K562 (cell line): Measurements from ENCODE around the gene PPIP5K2. TPM values are rescaled to one million over a fixed set of nuclear protein-coding genes. Genes with fewer than 3 reads are reported as not detected.

Experiments used
- ATAC-seq: fragments of 200-7000 bp; cut with Tn5 transposase; 3 replicates; pipeline ENCODE4 v1.9.1; 2020; ENCODE audit warnings: moderate library complexity
- BruUV-seq: library from RNA; stranded (reverse); fragments of 400-500 nt; replicated peaks from 2 replicates; lab custom pipeline; 2021; lab: Mats Ljungman, UMichigan
- CTCF ChIA-PET: fragments of 300-600 bp; formaldehyde crosslinking; extraction: SDS; loops from one replicate; lab custom pipeline; 2021; ENCODE audit warnings: low intra/inter-chr PET ratio; lab: Yijun Ruan, JAX
- POLR2A ChIA-PET: fragments of 300-600, 350-650 bp; sonication (Branson Sonifier 250); formaldehyde crosslinking; extraction: SDS; loops from one replicate; lab custom pipeline; 2021; ENCODE audit warnings: antibody characterized with exemption, inconsistent platforms; lab: Yijun Ruan, JAX
- DNase-seq, 4 experiments: peaks; one replicate each; pipeline versions ENCODE4 v3.0.0 to v3.0.0-alpha.2; 2011 to 2018; ENCODE audit warnings: low spot score in 3 of 4, mixed read lengths in 3 of 4; ENCODE audit errors: extremely low read depth in 1 of 4
- FAIRE-seq: peaks from 2 replicates; lab custom pipeline; 2011; peaks lifted over from hg19 to GRCh38; lab: Jason Lieb, UNC
- H2AFZ ChIP-seq: 2 replicates; pipeline ENCODE4 v1.6.0; 2011; ENCODE audit warnings: low read depth, low read length, control low read depth, inconsistent platforms
- H3K27ac ChIP-seq: fragments of 200-600 bp; 3 replicates; pipeline ENCODE4 v1.8.0; 2011; ENCODE audit warnings: low read depth, mild to moderate bottlenecking, control low read depth, inconsistent platforms, low read length, moderate library complexity, mixed read lengths; ENCODE audit errors: extremely low read depth
- H3K27me3 ChIP-seq, 2 experiments: fragments of 300-600 bp in 1 of 2; 2 replicates in 1 of 2; 3 replicates in 1 of 2; pipeline versions ENCODE4 v1.6.0 to v1.8.0; 2011; ENCODE audit warnings: inconsistent platforms in 2 of 2, low read length in 2 of 2, mild to moderate bottlenecking in 1 of 2, mixed read lengths in 1 of 2, moderate library complexity in 1 of 2; ENCODE audit not compliant: control insufficient read depth in 2 of 2, insufficient read depth in 2 of 2
- H3K36me3 ChIP-seq: fragments of 300-600 bp; 3 replicates; pipeline ENCODE4 v1.8.0; 2011; ENCODE audit warnings: mild to moderate bottlenecking, low read length, inconsistent platforms; ENCODE audit not compliant: control insufficient read depth, insufficient read depth
- H3K4me1 ChIP-seq, 2 experiments: fragments of 200-600 bp in 1 of 2; replicated peaks in 1 of 2; 2 replicates in 1 of 2; 3 replicates in 1 of 2; pipeline versions ENCODE4 v1.5.1 to v1.8.0; 2011; ENCODE audit warnings: inconsistent platforms in 2 of 2, low read length in 2 of 2, mild to moderate bottlenecking in 1 of 2, mixed read lengths in 1 of 2, moderate library complexity in 1 of 2; ENCODE audit not compliant: control insufficient read depth in 2 of 2, insufficient read depth in 2 of 2
- H3K4me2 ChIP-seq: 2 replicates; pipeline ENCODE4 v1.6.1; 2011; ENCODE audit warnings: low read length, control low read depth, inconsistent platforms, mixed read lengths; ENCODE audit not compliant: insufficient read depth
- H3K4me3 ChIP-seq: fragments of 200-600 bp; sonication (generic), shearing (Covaris generic); 2 replicates; pipeline ENCODE4 v1.5.1; 2016; ENCODE audit warnings: control low read depth, inconsistent platforms
- H3K79me2 ChIP-seq: fragments of 200-600 bp; 3 replicates; pipeline ENCODE4 v1.8.0; 2011; ENCODE audit warnings: low read length, inconsistent platforms; ENCODE audit not compliant: control insufficient read depth, insufficient read depth
- H3K9ac ChIP-seq, 2 experiments: 2 replicates each; pipeline versions ENCODE4 v1.6.0 to v1.6.1; 2011; ENCODE audit warnings: low read depth in 2 of 2, low read length in 2 of 2, control low read depth in 1 of 2, inconsistent platforms in 1 of 2, mild to moderate bottlenecking in 1 of 2, mixed read lengths in 1 of 2; ENCODE audit not compliant: insufficient read depth in 1 of 2
- H3K9me1 ChIP-seq: one replicate; pipeline ENCODE4 v1.6.0; 2011; ENCODE audit warnings: inconsistent platforms, mild to moderate bottlenecking, low read length, moderate library complexity; ENCODE audit not compliant: control insufficient read depth, insufficient read depth
- H3K9me3 ChIP-seq: replicated peaks from 2 replicates; pipeline ENCODE4 v1.5.1; 2011; ENCODE audit warnings: low read depth, low read length, inconsistent platforms; ENCODE audit not compliant: control insufficient read depth, insufficient read depth
- H4K20me1 ChIP-seq: replicated peaks from 2 replicates; pipeline ENCODE4 v1.6.1; 2011; ENCODE audit warnings: low read length, inconsistent platforms, mixed read lengths; ENCODE audit not compliant: control insufficient read depth, insufficient read depth
- CEBPG ChIP-seq, 3 experiments: fragments of 200-800 bp in 1 of 3; sonication (Bioruptor generic) in 1 of 3; sonication (generic) in 1 of 3; formaldehyde crosslinking in 1 of 3; IDR thresholded peaks in 2 of 3; conservative IDR thresholded peaks in 1 of 3; 2 replicates each; pipeline versions ENCODE4 v1.6.1 to v1.8.0; 2016 to 2022; ENCODE audit warnings: missing compliant biosample characterization in 2 of 3, missing genetic modification characterization in 2 of 3, mild to moderate bottlenecking in 1 of 3, missing genetic modification reagents in 1 of 3
- DACH1 ChIP-seq: fragments of 450-650 bp; IDR thresholded peaks from 2 replicates; pipeline ENCODE4 v1.6.1; 2018; ENCODE audit not compliant: partially characterized antibody
- E4F1 ChIP-seq: fragments of 250-450 bp; sonication (Bioruptor Pico); IDR thresholded peaks from 2 replicates; pipeline ENCODE4 v1.5.0; 2021; ENCODE audit warnings: mild to moderate bottlenecking, borderline replicate concordance
- GTF2A2 ChIP-seq: IDR thresholded peaks from 2 replicates; pipeline ENCODE4 v1.6.1; 2016; ENCODE audit warnings: mild to moderate bottlenecking, missing genetic modification characterization, missing compliant biosample characterization
- HMG20B ChIP-seq: fragments of 250-450 bp; sonication (Bioruptor Pico); IDR thresholded peaks from 2 replicates; pipeline ENCODE4 v1.5.0; 2021; ENCODE audit warnings: mild to moderate bottlenecking
- KDM5B ChIP-seq: fragments of 200-600 bp; sonication (generic); IDR thresholded peaks from 2 replicates; pipeline ENCODE4 v1.6.1; 2012; ENCODE audit warnings: low read depth, mild to moderate bottlenecking, moderate library complexity, low read length, control low read depth, inconsistent platforms; ENCODE audit not compliant: insufficient replicate concordance
- PHF21A ChIP-seq: fragments of 450-650 bp; IDR thresholded peaks from 2 replicates; pipeline ENCODE4 v1.6.1; 2017; ENCODE audit warnings: low read depth, borderline replicate concordance
- RBM22 ChIP-seq: fragments of 200-400 bp; formaldehyde crosslinking; IDR thresholded peaks from 2 replicates; pipeline ENCODE4 v1.6.1; 2018; ENCODE audit warnings: low read length, low read depth; ENCODE audit not compliant: poor library complexity, severe bottlenecking
- SP1 ChIP-seq: sonication (generic); formaldehyde crosslinking; IDR thresholded peaks from 2 replicates; pipeline ENCODE4 v1.8.1; 2022; ENCODE audit warnings: mild to moderate bottlenecking, missing genetic modification reagents
- XRCC4 ChIP-seq: IDR thresholded peaks from one replicate; pipeline ENCODE4 v1.6.1; 2011; ENCODE audit not compliant: insufficient read depth, insufficient read length; ENCODE audit errors: extremely low read depth
- ZNF212 ChIP-seq: fragments of 450-650 bp; formaldehyde crosslinking; IDR thresholded peaks from 2 replicates; pipeline ENCODE4 v1.4.0; 2020; ENCODE audit warnings: mild to moderate bottlenecking
- ZNF253 ChIP-seq: fragments of 250-450 bp; sonication (Bioruptor Pico); conservative IDR thresholded peaks from 2 replicates; pipeline ENCODE4 v1.6.1; 2021; ENCODE audit warnings: mild to moderate bottlenecking
- ZNF589 ChIP-seq: fragments of 200-800 bp; sonication (Bioruptor generic); IDR thresholded peaks from 2 replicates; pipeline ENCODE4 v1.6.1; 2016; ENCODE audit warnings: low read depth, missing genetic modification characterization, missing compliant biosample characterization
- WGBS: fragments of 100-300 bp; shearing (Covaris generic); methylation state at CpG from one replicate; pipeline ENCODE4 v1.1.6; 2016; ENCODE audit warnings: low coverage, mixed read lengths; ENCODE audit not compliant: insufficient coverage; ENCODE audit errors: missing lambda C conversion rate; 5-methylcytosine and 5-hydroxymethylcytosine counted together
- in situ Hi-C: fragments of 300-500 bp; cut with MboI; formaldehyde crosslinking; loops from 4 replicates; pipeline ENCODE4 v1.15.0; 2018; ENCODE audit warnings: inconsistent platforms, mixed read lengths
- intact Hi-C: fragments of 100-400 bp; cut with micrococcal nuclease; formaldehyde crosslinking; loops from 2 replicates; pipeline ENCODE4 v1.14.2; 2022
- polyA plus RNA-seq, 8 experiments: library from polyadenylated mRNA; depleted of rRNA in 4 of 8; stranded (reverse) in 5 of 8; unstranded in 3 of 8; fragments of >200 nt; fragmentation: Nextera tagmentation in 2 of 8; fragmentation: Illumina TruSeq in 1 of 8; extraction: Ambion mirVana in 2 of 8; extraction: Trizol in 1 of 8; gene quantifications; 2 replicates each; pipeline versions ENCODE4 v1.2.1 to v1.2.3, GENCODE V29; 2011 to 2014; ENCODE audit warnings: inconsistent platforms in 1 of 8, missing spikeins in 1 of 8
- total RNA-seq, 7 experiments: library from RNA; depleted of rRNA in 6 of 7; stranded (reverse); fragments of >200 nt in 6 of 7; fragmentation: Illumina TruSeq in 2 of 7; extraction: Trizol in 2 of 7; gene quantifications; 2 replicates each; pipeline versions ENCODE4 v1.2.1 to v1.2.3, GENCODE V29; 2011 to 2021; ENCODE audit warnings: low replicate concordance in 1 of 7
- TF ChIP-seq, protein P1 (sequence below), 2 experiments: fragments of 250-450 bp in 1 of 2; fragments of 450-650 bp in 1 of 2; sonication (Bioruptor Pico) in 1 of 2; IDR thresholded peaks; 2 replicates each; pipeline versions ENCODE4 v1.6.1 to v1.8.0; 2016 to 2021; ENCODE audit warnings: mild to moderate bottlenecking in 2 of 2, moderate library complexity in 2 of 2, missing compliant biosample characterization in 1 of 2, missing genetic modification characterization in 1 of 2

Gene PPIP5K2
- total and polyA plus RNA-seq, 9 of the 15 experiments (the other 6 are each of a cell fraction or from before 2014, with no cell fraction given), result 39.4 to 150 (median 99.1) TPM

DNA sequence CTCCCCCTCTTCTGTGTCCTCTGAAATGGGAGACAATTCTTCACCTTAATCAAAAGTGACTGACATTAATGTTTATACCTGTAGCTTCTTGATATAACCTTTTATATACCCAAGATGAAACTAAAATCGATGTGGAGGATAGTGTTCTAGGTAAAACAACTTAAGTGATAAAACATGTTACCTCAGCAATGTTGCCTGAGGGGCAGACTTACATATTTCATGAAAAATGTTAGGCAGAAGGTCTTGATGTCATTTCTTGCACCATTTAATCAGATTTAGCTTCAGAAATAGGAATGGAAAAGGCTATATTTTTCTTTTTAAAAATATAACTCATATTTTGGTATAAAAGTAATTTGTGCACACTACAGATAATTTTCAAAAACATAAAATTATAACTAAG is 115.8 kb downstream of the PPIP5K2 start:
- Histone ChIP-seq H3K79me2 (no peaks in the 10 kb centered on the region), H2AFZ (no peak overlapping the region), H3K9me1 (no peaks in the 10 kb centered on the region), H3K9me3 (no peaks in the 10 kb centered on the region), H3K36me3 (no peaks in the 10 kb centered on the region), H3K27me3 (peaks cover 0 to 4% of the 10 kb centered on the region in 2 experiments; a peak in 2 of 5 replicates), H3K4me3 (no peak overlapping the region), H3K9ac (no peak overlapping the region), H3K27ac (no peak overlapping the region), H4K20me1 (no peaks in the 10 kb centered on the region), H3K4me2 (no peak overlapping the region), H3K4me1 (no peaks in the 10 kb centered on the region)
- DNase-seq (no peak), FAIRE-seq (no peak), ATAC-seq (no peak)
- TF ChIP-seq E4F1 (CRISPR knock-in tag) (no peak), KDM5B (no peak), RBM22 (no peak), PHF21A (no peak), HMG20B (no peak), DACH1 (no peak), ZNF589 (CRISPR knock-in tag) (no peak), ZNF212 (CRISPR knock-in tag) (no peak), SP1 (CRISPR knock-in tag) (no peak), XRCC4 (no peak), CEBPG (CRISPR knock-in tag; IDR thresholded peaks at IDR 0.05) (no peak), CEBPG (tag; conservative IDR thresholded peaks at IDR 0.05 in 1 of 2, IDR thresholded peaks at IDR 0.05 in 1 of 2) (no peak), ZNF253 (CRISPR knock-in tag) (no peak), GTF2A2 (tag) (no peak)
- TF ChIP-seq, protein P1, sequence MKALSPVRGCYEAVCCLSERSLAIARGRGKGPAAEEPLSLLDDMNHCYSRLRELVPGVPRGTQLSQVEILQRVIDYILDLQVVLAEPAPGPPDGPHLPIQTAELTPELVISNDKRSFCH (CRISPR knock-in tag; IDR thresholded peaks at IDR 0.05), result no peak
- TF ChIP-seq, protein P1 (tag; IDR thresholded peaks at IDR 0.05), result no peak
- ChIA-PET CTCF (no interaction called here), POLR2A (interaction anchor here (0.6 kb wide), 1 partner anchor 23 kb away, joined by 3 read pairs; the partner anchor contains the start of gene MACIR)
- 0% methylated on average over 1 of the region's 1 CpG for WGBS
- intact Hi-C loops, result loop anchor here (10.0 kb wide), 1 partner anchor 99 kb away; no protein-coding TSS in a partner anchor
- no TSS peak for BruUV-seq
- in situ Hi-C loops, result no loop called here
